ENCODE measurements around the gene GPR161.

The GPR161 gene

GRCh38 chr1:168106274-168106673, 30.5 kb downstream of the GPR161 start:
- Histone ChIP-seq H3K9me3 (ENCODE audit: low read length) (no peaks in the 10 kb centered on the region), H3K4me3 (ENCODE audit: low read depth, low read length, poor library complexity, severe bottlenecking) (no peak overlapping the region), H3K27ac (ENCODE audit: low read depth, low read length, poor library complexity, severe bottlenecking) (no peak overlapping the region), H3K9ac (ENCODE audit: low read length) (no peak overlapping the region), H3K27me3 (ENCODE audit: insufficient read depth, low read length) (no peaks in the 10 kb centered on the region), H4K20me1 (ENCODE audit: insufficient read depth, low read length) (no peaks in the 10 kb centered on the region), H3K79me2 (ENCODE audit: insufficient read depth, low read length) (no peaks in the 10 kb centered on the region), H3F3A (ENCODE audit: insufficient read depth, low read length) (no peaks in the 10 kb centered on the region), H3K36me3 (ENCODE audit: insufficient read depth, low read length) (no peaks in the 10 kb centered on the region), H2AFZ (ENCODE audit: low read length) (no peak overlapping the region), H3K4me1 (ENCODE audit: insufficient read depth, low read length, severe bottlenecking) (no peaks in the 10 kb centered on the region), H3K4me2 (ENCODE audit: low read length) (no peak overlapping the region), H3K9me2 (ENCODE audit: low read depth, low read length) (no peaks in the 10 kb centered on the region)
- TF ChIP-seq CTCF (IDR thresholded peaks at IDR 0.05; ENCODE audit: low read length) (no peak), EZH2 (IDR thresholded peaks at IDR 0.05; ENCODE audit: borderline replicate concordance, low read length) (no peak)

- Histone ChIP-seq H3F3A (ENCODE audit: insufficient read depth, low read length) (no peaks in the 10 kb centered on the region), H3K9me2 (ENCODE audit: low read depth, low read length) (no peaks in the 10 kb centered on the region), H3K4me3 (ENCODE audit: low read depth, low read length, poor library complexity, severe bottlenecking) (no peak overlapping the region), H3K27ac (ENCODE audit: low read depth, low read length, poor library complexity, severe bottlenecking) (no peak overlapping the region), H3K27me3 (ENCODE audit: insufficient read depth, low read length) (no peaks in the 10 kb centered on the region), H3K9ac (ENCODE audit: low read length) (no peak overlapping the region), H3K79me2 (ENCODE audit: insufficient read depth, low read length) (no peaks in the 10 kb centered on the region), H3K4me1 (ENCODE audit: insufficient read depth, low read length, severe bottlenecking) (no peaks in the 10 kb centered on the region), H2AFZ (ENCODE audit: low read length) (no peak overlapping the region), H3K9me3 (ENCODE audit: low read length) (no peaks in the 10 kb centered on the region), H3K4me2 (ENCODE audit: low read length) (no peak overlapping the region), H4K20me1 (ENCODE audit: insufficient read depth, low read length) (no peaks in the 10 kb centered on the region), H3K36me3 (ENCODE audit: insufficient read depth, low read length) (no peaks in the 10 kb centered on the region)
- no peak for TF ChIP-seq CTCF (IDR thresholded peaks at IDR 0.05; ENCODE audit: low read length)
Observed at GRCh38 chr1:168105846-168106245, 30.9 kb downstream of the GPR161 start.

- no peak overlapping the region for H2AFZ ChIP-seq (ENCODE audit: low read length)
- no peak for TF ChIP-seq CTCF (IDR thresholded peaks at IDR 0.05; ENCODE audit: low read length)
- no peak for TF ChIP-seq EZH2 (IDR thresholded peaks at IDR 0.05; ENCODE audit: borderline replicate concordance, low read length)
Observed at GRCh38 chr1:168104535-168104934, 32.2 kb downstream of the GPR161 start.

More at GRCh38 chr1:168104535-168104934, 32.2 kb downstream of the GPR161 start:
- Histone ChIP-seq H3K9ac (ENCODE audit: low read length) (no peak overlapping the region), H3K4me1 (ENCODE audit: insufficient read depth, low read length, severe bottlenecking) (no peaks in the 10 kb centered on the region), H3K79me2 (ENCODE audit: insufficient read depth, low read length) (no peaks in the 10 kb centered on the region), H3K9me2 (ENCODE audit: low read depth, low read length) (no peaks in the 10 kb centered on the region), H3K36me3 (ENCODE audit: insufficient read depth, low read length) (no peaks in the 10 kb centered on the region), H3K9me3 (ENCODE audit: low read length) (no peaks in the 10 kb centered on the region), H3K27ac (ENCODE audit: low read depth, low read length, poor library complexity, severe bottlenecking) (no peak overlapping the region), H3K4me3 (ENCODE audit: low read depth, low read length, poor library complexity, severe bottlenecking) (no peak overlapping the region), H4K20me1 (ENCODE audit: insufficient read depth, low read length) (no peaks in the 10 kb centered on the region), H3K4me2 (ENCODE audit: low read length) (no peak overlapping the region), H3F3A (ENCODE audit: insufficient read depth, low read length) (no peaks in the 10 kb centered on the region), H3K27me3 (ENCODE audit: insufficient read depth, low read length) (no peaks in the 10 kb centered on the region)
